MM.1S (cell line): ENCODE measurements around the gene CFAP46.

Source experiments
- DNase-seq: peaks from one replicate; pipeline ENCODE4 v3.0.0-alpha.2; 2015
- H2AFZ ChIP-seq: fragments of 300-600 bp; sonication (generic); 2 replicates; pipeline ENCODE4 v1.6.0; 2016; ENCODE audit warnings: antibody characterized with exemption, low read length
- H3F3A ChIP-seq: fragments of 300-600 bp; sonication (generic); 2 replicates; pipeline ENCODE4 v1.6.1; 2016; ENCODE audit warnings: mild to moderate bottlenecking, antibody characterized with exemption, low read length, moderate library complexity, mixed read lengths; ENCODE audit not compliant: insufficient read depth
- H3K27ac ChIP-seq: fragments of 300-600 bp; sonication (generic); 2 replicates; pipeline ENCODE4 v1.5.1; 2016; ENCODE audit warnings: mild to moderate bottlenecking, low read length
- H3K27me3 ChIP-seq: fragments of 300-600 bp; sonication (generic); replicated peaks from 2 replicates; pipeline ENCODE4 v1.6.0; 2016; ENCODE audit warnings: low read length; ENCODE audit not compliant: insufficient read depth
- H3K36me3 ChIP-seq: fragments of 300-600 bp; sonication (generic); replicated peaks from 2 replicates; pipeline ENCODE4 v1.6.1; 2016; ENCODE audit warnings: mild to moderate bottlenecking, low read length, mixed read lengths; ENCODE audit not compliant: insufficient read depth
- H3K4me1 ChIP-seq: fragments of 300-600 bp; sonication (generic); 2 replicates; pipeline ENCODE4 v1.6.1; 2016; ENCODE audit warnings: low read length, mixed read lengths
- H3K4me2 ChIP-seq: fragments of 300-600 bp; sonication (generic); 2 replicates; pipeline ENCODE4 v1.6.0; 2016; ENCODE audit warnings: low read depth, low read length
- H3K4me3 ChIP-seq: fragments of 300-600 bp; sonication (generic); 2 replicates; pipeline ENCODE4 v1.5.1; 2016; ENCODE audit warnings: low read length, mixed read lengths
- H3K79me2 ChIP-seq: fragments of 300-600 bp; sonication (generic); 2 replicates; pipeline ENCODE4 v1.6.1; 2016; ENCODE audit warnings: mixed run types, low read length, mixed read lengths
- H3K9ac ChIP-seq: fragments of 300-600 bp; sonication (generic); 2 replicates; pipeline ENCODE4 v1.6.1; 2016; ENCODE audit warnings: low read length, mixed read lengths
- H3K9me2 ChIP-seq: fragments of 300-600 bp; sonication (generic); replicated peaks from 2 replicates; pipeline ENCODE4 v1.6.1; 2016; ENCODE audit warnings: mild to moderate bottlenecking, low read length, mixed read lengths; ENCODE audit not compliant: insufficient read depth
- H3K9me3 ChIP-seq: fragments of 300-600 bp; sonication (generic); replicated peaks from 2 replicates; pipeline ENCODE4 v1.6.1; 2016; ENCODE audit warnings: mild to moderate bottlenecking, low read length, mixed read lengths; ENCODE audit not compliant: insufficient read depth
- H4K20me1 ChIP-seq: fragments of 300-600 bp; sonication (generic); 2 replicates; pipeline ENCODE4 v1.6.1; 2016; ENCODE audit warnings: mild to moderate bottlenecking, low read length, moderate library complexity, mixed read lengths; ENCODE audit not compliant: insufficient read depth
- EZH2 ChIP-seq: fragments of 300-600 bp; sonication (generic); optimal IDR thresholded peaks from 2 replicates; pipeline ENCODE3; 2017; ENCODE audit warnings: low read depth, mild to moderate bottlenecking, antibody characterized with exemption, low read length, mixed read lengths
- EZH2phosphoT487 ChIP-seq: fragments of 300-600 bp; sonication (generic); IDR thresholded peaks from 2 replicates; pipeline ENCODE4 v1.6.1; 2018; ENCODE audit warnings: antibody characterized with exemption, low read length
- TF ChIP-seq, protein P1 (sequence below): fragments of 300-600 bp; sonication (generic); IDR thresholded peaks from 2 replicates; pipeline ENCODE4 v1.5.1; 2016; ENCODE audit warnings: antibody characterized with exemption, low read length, mixed read lengths

The CFAP46 gene

DNA sequence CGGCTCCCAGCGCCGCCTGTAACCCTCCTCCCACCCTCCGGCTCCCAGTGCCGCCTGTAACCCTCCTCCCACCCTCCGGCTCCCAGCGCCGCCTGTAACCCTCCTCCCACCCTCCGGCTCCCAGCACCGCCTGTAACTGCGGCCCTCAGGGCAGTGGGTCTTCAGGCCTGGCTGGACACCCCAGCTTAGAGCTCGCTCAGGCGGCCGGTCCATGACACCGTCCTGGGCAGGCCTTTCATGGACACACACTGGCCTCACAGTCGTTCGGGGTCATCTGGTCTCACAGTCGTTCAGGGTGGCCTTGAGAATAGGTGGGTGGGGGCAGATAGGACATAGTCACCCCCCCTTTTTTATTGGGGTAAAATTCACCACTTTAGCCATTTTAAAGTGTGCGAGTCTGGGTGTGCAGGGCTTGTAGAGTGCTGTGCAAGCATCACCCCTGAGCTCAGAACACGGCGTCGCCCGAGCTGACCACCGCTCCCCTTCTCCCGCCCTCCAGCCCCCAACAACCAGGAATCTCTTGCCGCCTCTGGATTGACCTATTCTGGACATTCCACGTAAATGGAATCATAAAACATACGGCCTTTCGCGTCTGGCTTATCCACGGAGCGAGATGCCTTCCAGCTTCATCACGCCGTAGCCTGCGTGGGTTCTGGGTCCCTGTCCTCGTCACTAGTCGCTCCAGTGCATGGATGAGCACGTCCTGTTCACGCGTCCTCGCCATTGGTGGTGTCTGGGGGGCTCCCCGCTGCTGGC, 41.1 kb upstream of the CFAP46 start:
- H3K27ac ChIP-seq = no peak overlapping the region
- H3K9me3 ChIP-seq = no peaks in the 10 kb centered on the region
- no peak for DNase-seq
- no peak overlapping the region for H2AFZ ChIP-seq
- no peaks in the 10 kb centered on the region for H3F3A ChIP-seq
- no peaks in the 10 kb centered on the region for H3K4me1 ChIP-seq
- H3K36me3 ChIP-seq = no peaks in the 10 kb centered on the region
- H3K27me3 ChIP-seq = peaks cover 56% of the 10 kb centered on the region
- no peak overlapping the region for H3K4me2 ChIP-seq
- TF ChIP-seq EZH2phosphoT487 (no peak), EZH2 (no peak)
- TF ChIP-seq, protein P1, sequence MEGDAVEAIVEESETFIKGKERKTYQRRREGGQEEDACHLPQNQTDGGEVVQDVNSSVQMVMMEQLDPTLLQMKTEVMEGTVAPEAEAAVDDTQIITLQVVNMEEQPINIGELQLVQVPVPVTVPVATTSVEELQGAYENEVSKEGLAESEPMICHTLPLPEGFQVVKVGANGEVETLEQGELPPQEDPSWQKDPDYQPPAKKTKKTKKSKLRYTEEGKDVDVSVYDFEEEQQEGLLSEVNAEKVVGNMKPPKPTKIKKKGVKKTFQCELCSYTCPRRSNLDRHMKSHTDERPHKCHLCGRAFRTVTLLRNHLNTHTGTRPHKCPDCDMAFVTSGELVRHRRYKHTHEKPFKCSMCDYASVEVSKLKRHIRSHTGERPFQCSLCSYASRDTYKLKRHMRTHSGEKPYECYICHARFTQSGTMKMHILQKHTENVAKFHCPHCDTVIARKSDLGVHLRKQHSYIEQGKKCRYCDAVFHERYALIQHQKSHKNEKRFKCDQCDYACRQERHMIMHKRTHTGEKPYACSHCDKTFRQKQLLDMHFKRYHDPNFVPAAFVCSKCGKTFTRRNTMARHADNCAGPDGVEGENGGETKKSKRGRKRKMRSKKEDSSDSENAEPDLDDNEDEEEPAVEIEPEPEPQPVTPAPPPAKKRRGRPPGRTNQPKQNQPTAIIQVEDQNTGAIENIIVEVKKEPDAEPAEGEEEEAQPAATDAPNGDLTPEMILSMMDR = no peak
- no peak overlapping the region for H3K4me3 ChIP-seq
- H3K9ac ChIP-seq = no peak overlapping the region
- H3K9me2 ChIP-seq = no peaks in the 10 kb centered on the region
- no peaks in the 10 kb centered on the region for H3K79me2 ChIP-seq
- no peaks in the 10 kb centered on the region for H4K20me1 ChIP-seq

DNA sequence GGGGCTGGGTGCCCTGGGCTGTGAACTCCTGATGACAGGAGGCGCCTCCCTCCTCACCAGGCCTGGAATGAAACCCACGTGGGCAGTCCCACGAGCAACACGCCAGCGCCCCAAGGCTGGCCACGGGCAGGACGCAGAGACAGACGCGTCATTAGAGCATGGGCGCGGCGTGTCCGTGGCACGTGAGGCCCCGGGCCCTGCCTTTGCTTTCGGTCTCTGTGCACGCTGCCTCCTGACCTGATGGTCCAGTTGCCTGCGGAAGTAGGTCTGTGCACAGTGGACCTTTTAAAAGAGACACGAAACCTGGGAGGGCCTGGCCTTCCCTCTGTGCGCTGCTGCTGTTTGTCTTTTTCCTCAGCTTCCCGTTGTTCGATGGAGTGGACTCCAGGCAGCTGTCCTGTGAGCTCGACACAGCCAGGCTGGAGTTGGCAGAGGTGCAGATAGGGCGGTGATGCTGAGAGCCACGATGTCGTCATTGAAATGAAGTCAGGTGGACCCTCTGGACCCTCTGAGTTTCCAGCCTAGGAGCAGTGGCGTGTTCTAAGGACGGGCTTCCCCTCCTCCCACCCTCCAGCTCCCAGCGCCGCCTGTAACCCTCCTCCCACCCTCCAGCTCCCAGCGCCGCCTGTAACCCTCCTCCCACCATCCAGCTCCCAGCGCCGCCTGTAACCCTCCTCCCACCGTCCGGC, 40.1 kb upstream of the CFAP46 start:
- H3K27me3 ChIP-seq = peaks cover 57% of the 10 kb centered on the region
- no peak overlapping the region for H2AFZ ChIP-seq
- H3F3A ChIP-seq = no peaks in the 10 kb centered on the region
- H4K20me1 ChIP-seq = no peaks in the 10 kb centered on the region
- no peaks in the 10 kb centered on the region for H3K9me2 ChIP-seq
- TF ChIP-seq EZH2phosphoT487 = no peak
- TF ChIP-seq, protein P1 = no peak
- H3K79me2 ChIP-seq = no peaks in the 10 kb centered on the region
- H3K4me1 ChIP-seq = no peaks in the 10 kb centered on the region
- H3K36me3 ChIP-seq = no peaks in the 10 kb centered on the region
- DNase-seq = no peak
- H3K4me3 ChIP-seq = no peak overlapping the region
- no peak overlapping the region for H3K4me2 ChIP-seq
- H3K9ac ChIP-seq = no peak overlapping the region
- no peak overlapping the region for H3K27ac ChIP-seq
- no peaks in the 10 kb centered on the region for H3K9me3 ChIP-seq

DNA sequence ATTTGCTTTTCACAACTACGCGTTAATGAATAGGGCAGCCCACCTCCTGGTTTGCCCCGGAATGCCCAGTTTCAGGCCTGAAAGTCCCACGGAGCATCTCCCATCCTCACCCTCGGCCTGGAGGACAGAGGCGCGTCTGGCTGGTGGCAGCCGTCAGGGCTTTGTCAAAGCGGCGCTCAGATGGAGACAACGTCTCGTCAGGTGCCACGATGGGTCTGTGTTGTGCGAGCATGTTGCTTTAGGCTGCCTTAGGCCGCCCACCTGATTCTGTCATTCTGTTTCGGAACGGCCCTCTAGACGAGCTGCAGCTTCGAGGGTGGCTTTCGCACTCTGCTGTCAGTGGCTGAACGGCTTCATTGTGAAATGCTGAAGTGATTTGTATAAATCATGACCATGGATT, 39.4 kb upstream of the CFAP46 start:
- Histone ChIP-seq H3K79me2 (no peaks in the 10 kb centered on the region), H3K27ac (no peak overlapping the region), H3F3A (no peaks in the 10 kb centered on the region), H3K4me1 (no peaks in the 10 kb centered on the region), H3K4me2 (no peak overlapping the region), H3K27me3 (peaks cover 56% of the 10 kb centered on the region), H3K4me3 (no peak overlapping the region), H3K9me2 (no peaks in the 10 kb centered on the region), H4K20me1 (no peaks in the 10 kb centered on the region), H3K9ac (no peak overlapping the region), H3K9me3 (no peaks in the 10 kb centered on the region), H3K36me3 (no peaks in the 10 kb centered on the region), H2AFZ (no peak overlapping the region)
- DNase-seq = no peak
- no peak for TF ChIP-seq EZH2
- TF ChIP-seq, protein P1 = no peak
- no peak for TF ChIP-seq EZH2phosphoT487
